ENCODE data around the gene ZNF710. TPM values are rescaled to one million over a fixed set of nuclear protein-coding genes. Genes with fewer than 3 reads are reported as not detected.

Gene ZNF710
- total and polyA plus RNA-seq, 2 experiments from 2014 or later: 15.9 to 18.2 TPM

- TF ChIP-seq ETS1 (IDR thresholded peaks at IDR 0.05): no peak
These were observed 4.0 kb upstream of the ZNF710 start (continued) for GRCh38 chr15:89997079-89997478.

- Histone ChIP-seq H4K20me1 (replicated peaks; ENCODE audit: insufficient read depth) (peaks cover 2% of the 10 kb centered on the region), H3K79me2 (replicated peaks; ENCODE audit: insufficient read depth) (peaks cover 8% of the 10 kb centered on the region), H3K36me3 (ENCODE audit: insufficient read depth) (no peaks in the 10 kb centered on the region), H3K9me2 (ENCODE audit: insufficient read depth) (no peaks in the 10 kb centered on the region), H3K27ac (ENCODE audit: low read depth) (no peak overlapping the region), H3K4me3 (no peak overlapping the region), H2AFZ (no peak overlapping the region), H3F3A (replicated peaks; ENCODE audit: low read depth) (peaks cover 8% of the 10 kb centered on the region; the same call in 1 of the 2 replicates), H3K27me3 (ENCODE audit: insufficient read depth) (peaks cover 7% of the 10 kb centered on the region), H3K4me1 (ENCODE audit: insufficient read depth) (peaks cover 24% of the 10 kb centered on the region), H3K4me2 (no peak overlapping the region)
- peaks cover 22% of the 10 kb centered on the region for H3K27me3 Mint-ChIP-seq (ENCODE audit: insufficient read depth, low read depth, poor library complexity)
- H3K9me3 Mint-ChIP-seq: peaks cover 4% of the 10 kb centered on the region; the same call in 2 of the 3 replicates
- DNase-seq (ENCODE audit: low spot score) (no peak), ATAC-seq (no peak)
- H3K27ac Mint-ChIP-seq: no peak overlapping the region
- peaks cover 29% of the 10 kb centered on the region for H3K4me1 Mint-ChIP-seq
- H3K36me3 Mint-ChIP-seq (ENCODE audit: low read depth): peaks cover 5% of the 10 kb centered on the region; the same call in 2 of the 3 replicates
- H3K4me3 Mint-ChIP-seq: no peak overlapping the region
- TF ChIP-seq REST (IDR thresholded peaks at IDR 0.05; ENCODE audit: unreplicated experiment) (no peak), JUNB (IDR thresholded peaks at IDR 0.05; ENCODE audit: unreplicated experiment) (no peak), POLR2AphosphoS5 (IDR thresholded peaks at IDR 0.05; ENCODE audit: low read depth) (no peak), NANOG (IDR thresholded peaks at IDR 0.05; ENCODE audit: borderline replicate concordance) (no peak), STAT1 (IDR thresholded peaks at IDR 0.05; ENCODE audit: unreplicated experiment) (no peak), ZNF114 (CRISPR knock-in tag; IDR thresholded peaks at IDR 0.05) (no peak), EZH2phosphoT487 (IDR thresholded peaks at IDR 0.05; ENCODE audit: unreplicated experiment) (no peak), ETS1 (IDR thresholded peaks at IDR 0.05) (no peak), EZH2 (IDR thresholded peaks at IDR 0.05; ENCODE audit: low read depth, unreplicated experiment) (no peak), ZNF462 (CRISPR knock-in tag; IDR thresholded peaks at IDR 0.05) (no peak), CTCF (conservative IDR thresholded peaks at IDR 0.05; ENCODE audit: low read depth in 2 of 2) (no peak)
These were observed 2.9 kb upstream of the ZNF710 start for GRCh38 chr15:89998141-89998661.
